ENCODE measurements around the gene KCNIP1. TPM values are rescaled to one million over a fixed set of nuclear protein-coding genes. Genes with fewer than 3 reads are reported as not detected.

Gene KCNIP1
- total RNA-seq, 1 donor from 2014 or later, result not detected

DNA sequence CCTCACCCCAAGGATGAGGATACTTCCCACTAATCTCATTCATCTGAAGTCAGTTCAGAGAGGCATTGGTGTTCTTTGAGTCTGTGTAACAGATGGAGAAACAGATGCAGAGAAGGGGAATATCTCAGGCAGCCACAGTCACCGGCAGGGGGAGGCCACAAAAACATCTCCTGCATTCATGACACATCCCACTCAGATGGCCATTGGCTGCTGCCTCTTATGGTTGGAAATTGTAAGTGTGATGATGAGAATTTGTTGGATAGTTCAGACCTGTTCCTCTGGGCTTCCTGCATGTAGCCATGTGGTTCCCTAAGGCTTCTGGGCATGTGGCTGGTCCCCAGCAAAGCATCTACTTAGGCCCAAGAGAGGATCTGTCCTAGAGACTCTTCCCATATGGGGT is 233.8 kb downstream of the KCNIP1 start:
- Mint-ChIP-seq H3K4me1 (ENCODE audit: low read depth) (no peaks in the 10 kb centered on the region), H3K27me3 (ENCODE audit: insufficient read depth) (peaks cover 7% of the 10 kb centered on the region), H3K4me3 (no peak overlapping the region), H3K36me3 (ENCODE audit: low read depth) (no peaks in the 10 kb centered on the region), H3K9me3 (no peaks in the 10 kb centered on the region), H3K27ac (no peak overlapping the region)
- DNase-seq (ENCODE audit: low spot score), result no peak
- intact Hi-C loops (cut with micrococcal nuclease), result no loop called here

DNA sequence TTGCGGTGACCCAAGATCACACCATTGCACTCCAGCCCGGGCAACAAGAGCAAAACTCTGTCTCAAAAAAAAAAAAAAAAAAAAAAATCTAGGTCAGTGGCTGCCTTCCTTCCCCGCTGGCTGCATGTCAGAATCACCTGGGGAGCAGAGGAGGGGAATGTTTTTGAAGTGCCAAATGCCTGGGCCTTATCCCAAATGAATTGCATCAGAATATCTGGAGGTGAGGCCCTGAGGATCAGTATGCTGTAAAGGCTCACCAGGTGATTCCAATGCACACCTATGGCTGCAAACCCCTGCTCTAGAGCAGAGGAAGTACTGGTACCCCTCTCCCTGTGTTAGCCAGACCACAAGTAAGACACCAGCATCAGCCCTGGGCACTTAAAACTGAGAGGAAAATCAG is 235.0 kb downstream of the KCNIP1 start:
- Mint-ChIP-seq H3K4me3 (no peak overlapping the region), H3K27ac (no peak overlapping the region), H3K36me3 (ENCODE audit: low read depth) (no peaks in the 10 kb centered on the region), H3K4me1 (ENCODE audit: low read depth) (no peaks in the 10 kb centered on the region), H3K9me3 (no peaks in the 10 kb centered on the region), H3K27me3 (ENCODE audit: insufficient read depth) (peaks cover 8% of the 10 kb centered on the region)
- intact Hi-C loops (cut with micrococcal nuclease), result no loop called here
- no peak for DNase-seq (ENCODE audit: low spot score)

DNA sequence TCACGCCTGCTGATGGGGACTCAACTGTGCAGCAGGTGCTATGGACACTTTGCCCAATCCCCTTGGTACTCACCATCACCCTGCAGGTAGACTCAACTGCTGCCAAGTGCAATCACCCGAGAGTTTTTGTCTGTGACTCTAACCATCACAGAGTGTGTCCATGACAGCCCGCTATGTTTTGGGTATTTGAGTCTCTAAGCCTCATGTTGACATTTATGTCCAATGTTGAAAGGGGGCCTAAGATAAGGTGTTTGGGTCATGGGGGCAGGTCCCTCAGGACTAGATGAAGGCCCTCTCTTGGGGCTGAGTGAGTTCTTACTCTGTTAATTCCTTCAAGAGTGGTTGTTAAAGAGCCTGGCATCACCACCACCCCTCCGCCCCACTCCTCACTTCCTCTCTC is 235.6 kb downstream of the KCNIP1 start:
- intact Hi-C loops (cut with micrococcal nuclease), result no loop called here
- H3K9me3 Mint-ChIP-seq, result no peaks in the 10 kb centered on the region

DNA sequence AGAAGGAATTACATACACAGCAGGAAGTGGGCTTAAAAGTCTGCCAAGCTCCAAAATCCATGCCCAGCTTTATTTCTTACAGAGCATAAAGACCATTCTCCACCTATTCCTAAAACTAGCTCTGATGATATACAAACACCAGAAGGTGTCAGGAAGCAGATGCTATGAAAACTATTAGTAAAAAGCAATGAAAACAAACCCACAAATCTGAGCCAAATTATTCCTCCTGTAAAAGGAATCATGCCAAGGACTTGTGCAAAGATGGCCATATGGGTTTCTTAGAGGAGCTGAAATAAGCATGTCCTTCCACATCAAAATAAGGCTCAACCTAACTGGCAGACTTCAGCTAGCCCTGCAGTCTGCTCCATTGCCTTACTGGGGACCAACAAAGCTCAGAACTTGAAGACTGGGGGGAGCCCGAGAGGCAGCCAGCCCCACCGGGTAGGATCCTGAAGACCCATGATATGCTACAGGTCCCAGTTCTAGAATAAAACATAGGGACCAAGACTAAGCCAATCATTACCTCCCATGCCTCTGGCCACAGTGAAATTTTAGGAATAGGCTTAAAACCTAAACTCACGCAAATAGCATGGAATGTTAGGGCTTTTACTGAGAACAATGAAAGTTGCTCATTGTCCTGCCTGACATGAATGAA is 236.9 kb downstream of the KCNIP1 start:
- Mint-ChIP-seq H3K4me3 (no peak overlapping the region), H3K27ac (no peak overlapping the region), H3K9me3 (no peaks in the 10 kb centered on the region), H3K27me3 (ENCODE audit: insufficient read depth) (peaks cover 8% of the 10 kb centered on the region), H3K36me3 (ENCODE audit: low read depth) (no peaks in the 10 kb centered on the region), H3K4me1 (ENCODE audit: low read depth) (no peaks in the 10 kb centered on the region)
- intact Hi-C loops (cut with micrococcal nuclease), result no loop called here
- no peak for DNase-seq (ENCODE audit: low spot score)

More for the DNA sequence above, 235.6 kb downstream of the KCNIP1 start:
- no peak overlapping the region for H3K27ac Mint-ChIP-seq
- no peak overlapping the region for H3K4me3 Mint-ChIP-seq
- no peaks in the 10 kb centered on the region for H3K36me3 Mint-ChIP-seq (ENCODE audit: low read depth)
- H3K27me3 Mint-ChIP-seq (ENCODE audit: insufficient read depth), result peaks cover 10% of the 10 kb centered on the region
- H3K4me1 Mint-ChIP-seq (ENCODE audit: low read depth), result no peaks in the 10 kb centered on the region
- DNase-seq (ENCODE audit: low spot score), result no peak

DNA sequence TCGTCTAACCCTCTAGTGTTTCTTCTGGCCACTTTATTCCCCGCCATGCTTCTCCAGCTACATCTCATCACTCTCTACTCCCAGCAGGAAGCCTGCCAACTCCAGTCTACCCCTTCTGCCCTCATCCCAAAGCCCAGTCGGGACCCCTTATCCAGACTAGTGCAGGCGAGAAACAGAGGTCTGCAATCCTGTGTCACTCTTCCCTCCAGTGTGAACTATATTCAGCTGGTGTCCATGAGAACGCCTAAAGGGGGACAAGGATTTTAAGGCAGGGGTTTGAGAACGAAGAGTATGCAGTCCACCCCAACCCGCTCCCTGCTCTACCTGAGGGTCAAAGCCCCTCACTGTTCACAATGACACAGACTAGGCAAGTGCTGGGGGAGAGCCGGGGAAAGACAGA is 238.0 kb downstream of the KCNIP1 start:
- intact Hi-C loops (cut with micrococcal nuclease), result no loop called here
- DNase-seq (ENCODE audit: low spot score), result no peak
- Mint-ChIP-seq H3K27ac (no peak overlapping the region), H3K36me3 (ENCODE audit: low read depth) (no peaks in the 10 kb centered on the region), H3K4me3 (no peak overlapping the region), H3K9me3 (no peaks in the 10 kb centered on the region), H3K4me1 (ENCODE audit: low read depth) (no peaks in the 10 kb centered on the region), H3K27me3 (ENCODE audit: insufficient read depth) (peaks cover 8% of the 10 kb centered on the region)

DNA sequence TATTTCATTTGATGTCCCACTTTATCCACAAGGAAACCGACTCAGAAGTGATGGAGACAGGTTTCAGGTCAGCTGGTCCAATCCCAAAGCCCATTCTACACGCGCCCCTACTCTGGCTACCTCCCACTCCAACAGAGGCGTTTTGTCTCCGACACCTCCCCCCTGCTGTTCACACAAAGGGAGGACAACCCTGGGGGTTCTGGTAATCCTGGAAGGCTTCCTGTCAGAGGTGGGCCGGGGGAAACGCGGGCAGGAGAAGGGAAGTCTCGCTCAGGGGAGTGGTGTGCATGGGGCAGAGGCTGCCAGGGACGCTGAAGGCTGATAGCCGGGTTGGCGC is 240.0 kb downstream of the KCNIP1 start:
- Mint-ChIP-seq H3K4me1 (ENCODE audit: low read depth) (no peaks in the 10 kb centered on the region), H3K27ac (no peak overlapping the region), H3K9me3 (no peaks in the 10 kb centered on the region), H3K4me3 (no peak overlapping the region), H3K27me3 (ENCODE audit: insufficient read depth) (peaks cover 8% of the 10 kb centered on the region), H3K36me3 (ENCODE audit: low read depth) (no peaks in the 10 kb centered on the region)
- intact Hi-C loops (cut with micrococcal nuclease), result loop anchor here (2.0 kb wide), 1 partner anchor 47 kb away; no protein-coding TSS in a partner anchor
- no peak for DNase-seq (ENCODE audit: low spot score)

DNA sequence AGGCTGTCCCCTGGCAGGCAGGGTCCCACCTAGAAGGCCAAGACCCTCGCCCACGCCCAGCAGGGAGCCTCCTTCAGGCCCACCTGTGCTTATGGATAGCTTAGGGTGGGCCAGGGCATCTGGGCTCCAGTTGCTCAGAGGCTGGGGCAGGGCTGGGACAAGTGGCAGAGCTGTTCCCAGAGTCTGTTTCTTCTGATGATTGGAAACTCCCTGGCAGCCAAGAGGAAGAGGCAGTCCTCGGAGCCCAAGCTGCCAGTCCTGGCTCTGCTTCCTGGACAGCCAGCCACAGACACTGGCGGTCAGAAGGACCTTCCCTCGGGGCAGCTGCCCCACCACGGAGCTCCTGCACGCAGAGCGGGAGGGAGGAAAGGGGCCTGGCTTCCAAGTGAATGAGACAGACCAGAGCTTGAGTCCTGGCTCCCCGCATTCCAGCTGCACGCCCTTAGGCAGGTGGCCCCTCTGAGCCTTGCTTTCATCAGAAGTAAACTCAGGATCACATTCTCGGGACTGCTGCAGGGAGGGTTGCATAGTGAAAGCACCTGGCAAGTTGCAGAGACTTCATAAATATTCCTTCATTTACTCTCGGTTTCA is 241.8 kb downstream of the KCNIP1 start:
- H3K27ac Mint-ChIP-seq, result no peak overlapping the region
- DNase-seq (ENCODE audit: low spot score), result no peak
- no peaks in the 10 kb centered on the region for H3K9me3 Mint-ChIP-seq
- no peaks in the 10 kb centered on the region for H3K36me3 Mint-ChIP-seq (ENCODE audit: low read depth)
- H3K4me3 Mint-ChIP-seq, result no peak overlapping the region
- H3K4me1 Mint-ChIP-seq (ENCODE audit: low read depth), result no peaks in the 10 kb centered on the region
- intact Hi-C loops (cut with micrococcal nuclease), result loop anchor here (2.0 kb wide), 1 partner anchor 45 kb away; no protein-coding TSS in a partner anchor
- peaks cover 8% of the 10 kb centered on the region for H3K27me3 Mint-ChIP-seq (ENCODE audit: insufficient read depth)

DNA sequence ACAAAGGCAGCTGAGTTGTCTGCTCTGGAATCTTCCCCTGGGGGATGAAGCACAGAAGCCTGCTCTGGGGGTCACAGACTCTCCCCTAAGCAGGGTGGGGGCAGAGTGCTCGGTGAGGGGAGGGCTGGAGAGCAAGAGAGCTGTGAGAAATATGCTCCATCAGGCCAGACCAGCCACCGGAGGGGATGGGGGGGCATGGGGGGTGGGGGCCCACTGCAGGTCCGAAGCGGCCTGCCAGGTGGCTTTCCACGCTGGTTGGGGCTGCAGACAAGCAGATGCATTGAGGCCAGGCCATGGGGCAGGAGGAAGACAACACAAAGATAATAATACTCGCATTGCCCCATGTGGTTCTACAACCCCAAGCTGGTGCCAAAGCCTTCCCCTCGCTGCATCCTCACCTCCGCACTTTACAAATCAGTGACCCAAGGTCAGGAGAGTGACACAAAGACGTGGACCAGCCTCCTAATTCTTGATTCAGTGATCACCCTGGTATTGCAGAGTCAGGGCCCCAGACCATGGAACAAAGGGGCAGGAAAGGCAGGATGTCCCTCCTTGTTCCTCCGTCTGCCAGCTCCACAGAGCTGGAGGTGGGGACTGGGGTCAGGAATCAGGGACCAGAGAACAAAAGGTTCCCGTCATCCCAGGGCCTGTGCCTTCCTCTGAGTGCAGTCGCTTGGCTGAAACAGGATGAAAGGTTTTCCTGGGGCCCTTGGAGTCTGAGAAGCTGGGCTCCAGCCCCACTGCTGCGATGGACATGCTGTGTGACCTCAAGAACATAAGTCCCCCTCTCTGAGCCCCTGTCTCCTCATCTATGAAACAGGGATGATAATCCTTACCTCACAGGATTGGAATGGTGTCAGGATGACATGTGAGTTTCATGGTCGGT is 242.5 kb downstream of the KCNIP1 start:
- no peak for DNase-seq (ENCODE audit: low spot score)
- intact Hi-C loops (cut with micrococcal nuclease), result no loop called here

DNA sequence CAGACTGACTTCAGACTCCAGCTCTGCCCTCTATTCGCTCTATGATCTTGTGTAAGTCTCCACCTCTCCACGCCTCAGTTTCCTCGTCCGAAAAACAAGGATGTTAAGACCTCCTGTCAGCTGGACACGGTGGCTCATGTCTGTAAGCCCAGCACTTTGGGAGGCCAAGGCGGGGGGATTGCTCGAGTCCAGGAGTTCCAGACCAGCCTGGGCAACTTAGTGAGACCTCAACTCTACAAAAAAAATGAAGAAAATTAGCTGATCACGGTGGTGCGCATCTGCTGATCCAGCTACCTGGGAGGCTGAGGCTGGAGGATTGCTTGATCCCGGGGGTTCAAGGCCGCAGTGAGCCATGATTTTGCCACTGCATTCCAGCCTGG is 243.1 kb downstream of the KCNIP1 start:
- Mint-ChIP-seq H3K36me3 (ENCODE audit: low read depth) (no peaks in the 10 kb centered on the region), H3K27me3 (ENCODE audit: insufficient read depth) (peaks cover 8% of the 10 kb centered on the region), H3K4me3 (no peak overlapping the region), H3K27ac (no peak overlapping the region), H3K9me3 (no peaks in the 10 kb centered on the region), H3K4me1 (ENCODE audit: low read depth) (no peaks in the 10 kb centered on the region)
- DNase-seq (ENCODE audit: low spot score), result no peak
- intact Hi-C loops (cut with micrococcal nuclease), result no loop called here

More for the DNA sequence above, 242.5 kb downstream of the KCNIP1 start:
- Mint-ChIP-seq H3K9me3 (no peaks in the 10 kb centered on the region), H3K36me3 (ENCODE audit: low read depth) (no peaks in the 10 kb centered on the region), H3K27me3 (ENCODE audit: insufficient read depth) (peaks cover 8% of the 10 kb centered on the region), H3K27ac (no peak overlapping the region), H3K4me3 (no peak overlapping the region), H3K4me1 (ENCODE audit: low read depth) (no peaks in the 10 kb centered on the region)

DNA sequence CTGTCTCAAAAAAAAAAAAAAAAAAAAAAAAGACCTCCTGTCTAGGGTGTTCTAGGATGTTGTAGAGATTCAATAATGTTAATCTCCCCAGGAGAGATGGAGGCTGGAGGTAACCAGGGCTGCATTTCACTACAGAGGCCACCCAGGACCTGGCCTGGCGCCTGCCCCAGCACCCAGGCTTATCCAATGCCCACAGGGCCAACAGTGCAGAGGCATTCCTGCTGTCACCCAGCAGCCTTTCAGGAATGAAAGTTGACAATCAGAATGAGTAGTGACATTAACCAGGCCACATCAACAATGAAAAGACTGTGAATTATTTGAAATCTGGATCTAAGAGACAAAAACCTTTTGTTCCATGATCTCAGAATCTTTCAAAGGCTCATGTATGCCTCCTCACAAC is 243.5 kb downstream of the KCNIP1 start:
- intact Hi-C loops (cut with micrococcal nuclease), result no loop called here
- no peak overlapping the region for H3K4me3 Mint-ChIP-seq
- H3K36me3 Mint-ChIP-seq (ENCODE audit: low read depth), result no peaks in the 10 kb centered on the region
- no peak overlapping the region for H3K27ac Mint-ChIP-seq
- no peaks in the 10 kb centered on the region for H3K9me3 Mint-ChIP-seq
- no peaks in the 10 kb centered on the region for H3K4me1 Mint-ChIP-seq (ENCODE audit: low read depth)
- DNase-seq (ENCODE audit: low spot score), result no peak
- H3K27me3 Mint-ChIP-seq (ENCODE audit: insufficient read depth), result peaks cover 8% of the 10 kb centered on the region

DNA sequence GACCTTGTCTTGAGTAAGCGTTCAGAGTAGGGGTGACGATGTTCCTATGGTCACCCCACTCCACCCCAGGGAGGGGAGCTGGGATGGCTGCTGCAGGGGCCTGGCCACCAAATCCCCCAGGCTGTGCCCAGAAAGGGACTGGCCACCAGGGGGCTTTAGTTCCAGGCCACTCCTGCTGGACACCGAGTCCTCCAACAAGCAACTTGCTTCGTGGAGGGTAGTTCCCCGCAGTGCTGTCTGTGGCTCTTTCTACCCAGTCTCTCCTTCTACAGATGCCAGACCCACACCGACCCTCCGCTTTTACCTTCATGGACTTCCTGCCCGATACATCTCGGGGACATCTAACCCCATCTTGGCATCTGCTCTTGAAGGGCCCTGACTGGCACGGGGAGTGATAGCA is 244.0 kb downstream of the KCNIP1 start:
- intact Hi-C loops (cut with micrococcal nuclease), result no loop called here
- DNase-seq (ENCODE audit: low spot score), result no peak
- Mint-ChIP-seq H3K36me3 (ENCODE audit: low read depth) (no peaks in the 10 kb centered on the region), H3K4me3 (no peak overlapping the region), H3K27ac (no peak overlapping the region), H3K4me1 (ENCODE audit: low read depth) (no peaks in the 10 kb centered on the region), H3K27me3 (ENCODE audit: insufficient read depth) (peaks cover 9% of the 10 kb centered on the region), H3K9me3 (no peaks in the 10 kb centered on the region)

DNA sequence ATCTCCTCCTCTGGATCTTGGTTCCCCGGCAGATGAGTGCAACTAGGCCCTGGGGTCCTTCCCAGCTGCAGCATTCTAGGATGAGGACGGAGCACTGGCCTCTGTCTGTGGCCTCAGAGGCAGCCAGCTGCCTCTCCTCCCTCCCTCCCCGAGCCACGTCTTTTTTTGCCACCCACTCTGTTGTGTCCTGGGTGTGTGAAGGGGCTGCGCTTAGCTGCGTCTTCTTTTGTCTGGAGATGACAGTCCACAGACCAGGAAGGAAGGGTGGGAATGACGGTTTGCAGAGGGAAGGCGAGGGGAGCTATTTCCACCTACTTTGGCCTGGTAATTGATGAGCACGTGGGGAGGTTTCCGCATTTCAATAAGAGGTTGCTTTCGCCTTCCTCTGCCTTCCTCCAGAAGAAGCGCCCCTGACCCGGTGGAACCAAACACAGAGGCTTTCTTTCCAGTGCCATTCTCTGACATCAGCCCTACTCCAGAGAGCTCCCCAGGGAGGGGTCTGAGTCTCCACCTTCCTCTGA is 245.2 kb downstream of the KCNIP1 start:
- no peak for DNase-seq (ENCODE audit: low spot score)
- Mint-ChIP-seq H3K4me3 (no peak overlapping the region), H3K27ac (no peak overlapping the region), H3K27me3 (ENCODE audit: insufficient read depth) (peaks cover 2% of the 10 kb centered on the region), H3K9me3 (no peaks in the 10 kb centered on the region), H3K4me1 (ENCODE audit: low read depth) (no peaks in the 10 kb centered on the region), H3K36me3 (ENCODE audit: low read depth) (no peaks in the 10 kb centered on the region)
- intact Hi-C loops (cut with micrococcal nuclease), result no loop called here

DNA sequence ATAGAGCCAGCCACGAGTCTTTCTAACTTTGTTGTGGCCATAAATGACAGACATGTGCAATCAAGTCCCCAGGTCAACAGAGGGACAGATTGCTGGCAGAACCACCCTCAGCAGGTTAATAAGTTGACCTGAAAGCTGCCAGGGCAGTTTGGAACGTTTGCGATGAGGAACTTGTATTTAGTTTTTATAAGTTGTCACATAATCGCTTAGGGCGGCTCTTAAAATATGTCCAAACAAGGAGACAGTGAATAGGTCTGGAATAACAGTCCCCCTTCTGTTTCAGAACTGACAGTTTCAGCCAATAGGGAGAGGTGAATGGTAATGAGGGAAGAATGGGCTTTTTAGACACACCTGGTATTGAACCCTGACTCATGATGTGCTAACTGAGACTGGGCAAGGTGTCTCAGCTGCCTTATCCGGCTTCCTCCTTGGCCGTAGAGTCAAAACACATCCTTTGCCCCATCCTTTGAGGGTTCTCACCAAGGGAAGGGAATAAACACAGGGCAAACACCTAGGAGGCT is 246.2 kb downstream of the KCNIP1 start:
- no peak overlapping the region for H3K27ac Mint-ChIP-seq
- H3K4me3 Mint-ChIP-seq, result no peak overlapping the region
- no peaks in the 10 kb centered on the region for H3K36me3 Mint-ChIP-seq (ENCODE audit: low read depth)
- H3K9me3 Mint-ChIP-seq, result no peaks in the 10 kb centered on the region
- no peaks in the 10 kb centered on the region for H3K4me1 Mint-ChIP-seq (ENCODE audit: low read depth)
- peaks cover 2% of the 10 kb centered on the region for H3K27me3 Mint-ChIP-seq (ENCODE audit: insufficient read depth)
- intact Hi-C loops (cut with micrococcal nuclease), result no loop called here
- no peak for DNase-seq (ENCODE audit: low spot score)
